HEK293 (cell line): ENCODE measurements around the gene MPZL3.

ENCODE experiments used
- CTCF ChIA-PET: fragments of 350-600 bp; formaldehyde crosslinking; extraction: SDS; loops from one replicate; lab custom pipeline; 2021; ENCODE audit warnings: antibody characterized with exemption; lab: Yijun Ruan, JAX
- POLR2A ChIA-PET: fragments of 300-600 bp; formaldehyde crosslinking; extraction: SDS; loops from one replicate; lab custom pipeline; 2020; ENCODE audit warnings: antibody characterized with exemption, inconsistent platforms; lab: Yijun Ruan, JAX
- H3K27ac ChIP-seq: fragments of 200-500 bp; sonication (Bioruptor generic); 2 replicates; pipeline ENCODE4 v1.5.1; 2014; ENCODE audit warnings: low read depth, low read length, control low read depth, inconsistent platforms; ENCODE audit errors: extremely low read depth
- H3K36me3 ChIP-seq, 2 experiments: fragments of 200-500 bp in 1 of 2; sonication (Bioruptor generic) in 1 of 2; 1 replicate in 1 of 2; 2 replicates in 1 of 2; pipeline ENCODE4 v1.5.1; 2014 to 2017; ENCODE audit warnings: inconsistent platforms in 2 of 2, low read length in 2 of 2; ENCODE audit not compliant: control insufficient read depth in 2 of 2, insufficient read depth in 1 of 2
- H3K4me1 ChIP-seq: fragments of 200-500 bp; sonication (Bioruptor generic); 2 replicates; pipeline ENCODE4 v1.5.1; 2014; ENCODE audit warnings: mild to moderate bottlenecking, low read length, inconsistent platforms; ENCODE audit not compliant: control insufficient read depth, insufficient read depth
- H3K4me3 ChIP-seq: 2 replicates; pipeline ENCODE4 v1.5.1; 2011; ENCODE audit warnings: low read depth, mild to moderate bottlenecking, control low read depth, low read length, moderate library complexity
- H3K9me3 ChIP-seq: fragments of 200-500 bp; sonication (Bioruptor generic); 2 replicates; pipeline ENCODE4 v1.5.1; 2014; ENCODE audit warnings: low read depth, low read length, inconsistent platforms; ENCODE audit not compliant: control insufficient read depth, insufficient read depth
- CTCF ChIP-seq: fragments of 450-650 bp; formaldehyde crosslinking; IDR thresholded peaks from 2 replicates; pipeline ENCODE4 v1.5.1; 2016; ENCODE audit warnings: missing biosample characterization, missing genetic modification characterization
- HOXD13 ChIP-seq: sonication (generic); formaldehyde crosslinking; IDR thresholded peaks from 2 replicates; pipeline ENCODE4 v1.8.0; 2022; ENCODE audit warnings: missing genetic modification reagents, borderline replicate concordance
- MYNN ChIP-seq: fragments of 450-650 bp; formaldehyde crosslinking; IDR thresholded peaks from 2 replicates; pipeline ENCODE4 v1.5.1; 2016; ENCODE audit warnings: missing biosample characterization, missing genetic modification characterization, borderline replicate concordance
- ZBTB7A ChIP-seq: fragments of 450-650 bp; formaldehyde crosslinking; IDR thresholded peaks from 2 replicates; pipeline ENCODE4 v1.5.1; 2016; ENCODE audit warnings: low read depth, missing biosample characterization, missing genetic modification characterization
- ZFP3 ChIP-seq: fragments of 450-650 bp; formaldehyde crosslinking; IDR thresholded peaks from 2 replicates; pipeline ENCODE4 v1.5.1; 2016; ENCODE audit warnings: low read depth, missing biosample characterization, missing genetic modification characterization
- ZIC2 ChIP-seq: fragments of 450-650 bp; formaldehyde crosslinking; IDR thresholded peaks from 2 replicates; pipeline ENCODE4 v1.5.1; 2016; ENCODE audit warnings: missing biosample characterization, missing genetic modification characterization
- ZNF138 ChIP-seq: fragments of 450-650 bp; formaldehyde crosslinking; IDR thresholded peaks from 2 replicates; pipeline ENCODE4 v1.5.1; 2016; ENCODE audit warnings: missing biosample characterization, missing genetic modification characterization, borderline replicate concordance
- ZNF18 ChIP-seq: fragments of 450-650 bp; formaldehyde crosslinking; IDR thresholded peaks from 2 replicates; pipeline ENCODE4 v1.5.1; 2016; ENCODE audit warnings: missing biosample characterization, missing genetic modification characterization
- ZNF398 ChIP-seq: fragments of 450-650 bp; formaldehyde crosslinking; IDR thresholded peaks from 2 replicates; pipeline ENCODE4 v1.5.1; 2017; ENCODE audit warnings: missing biosample characterization, missing genetic modification characterization
- ZNF513 ChIP-seq: fragments of 450-650 bp; IDR thresholded peaks from 2 replicates; pipeline ENCODE4 v1.5.1; 2018; ENCODE audit warnings: missing biosample characterization, missing genetic modification characterization
- ZNF623 ChIP-seq: fragments of 450-650 bp; formaldehyde crosslinking; IDR thresholded peaks from 2 replicates; pipeline ENCODE4 v1.5.1; 2016; ENCODE audit warnings: missing biosample characterization, missing genetic modification characterization
- ZNF843 ChIP-seq: fragments of 450-650 bp; formaldehyde crosslinking; IDR thresholded peaks from 2 replicates; pipeline ENCODE4 v1.5.1; 2016; ENCODE audit warnings: missing biosample characterization, missing genetic modification characterization
- TF ChIP-seq, protein P1 (sequence below): fragments of 450-650 bp; formaldehyde crosslinking; IDR thresholded peaks from 2 replicates; pipeline ENCODE4; 2016; ENCODE audit warnings: missing biosample characterization, missing genetic modification characterization

The MPZL3 gene

GRCh38 chr11:118232659-118233058, 19.5 kb downstream of the MPZL3 start:
- Histone ChIP-seq H3K4me1 (no peaks in the 10 kb centered on the region), H3K36me3 (no peaks in the 10 kb centered on the region), H3K27ac (no peak overlapping the region), H3K4me3 (no peak overlapping the region), H3K9me3 (no peaks in the 10 kb centered on the region)
- ChIA-PET POLR2A (no interaction called here), CTCF (interaction anchor here (1.0 kb wide), 1 partner anchor 18 kb away, joined by 3 read pairs; no protein-coding TSS in a partner anchor)
- TF ChIP-seq ZFP3: no peak
- TF ChIP-seq ZIC2 (tag by site-specific recombination): 0 out of 2 replicates have a peak, but pooled peaks have one; percentile 9
- TF ChIP-seq ZNF398 (tag by site-specific recombination): no peak

GRCh38 chr11:118231461-118231860, 20.7 kb downstream of the MPZL3 start:
- CTCF ChIA-PET: no interaction called here
- Histone ChIP-seq H3K4me1 (no peaks in the 10 kb centered on the region), H3K36me3 (no peaks in the 10 kb centered on the region), H3K9me3 (no peaks in the 10 kb centered on the region), H3K27ac (no peak overlapping the region), H3K4me3 (no peak overlapping the region)
- no peak for TF ChIP-seq ZNF398 (tag by site-specific recombination)
- TF ChIP-seq ZNF18 (tag by site-specific recombination): no peak
- TF ChIP-seq ZNF513 (tag by site-specific recombination): no peak
- TF ChIP-seq, protein P1, sequence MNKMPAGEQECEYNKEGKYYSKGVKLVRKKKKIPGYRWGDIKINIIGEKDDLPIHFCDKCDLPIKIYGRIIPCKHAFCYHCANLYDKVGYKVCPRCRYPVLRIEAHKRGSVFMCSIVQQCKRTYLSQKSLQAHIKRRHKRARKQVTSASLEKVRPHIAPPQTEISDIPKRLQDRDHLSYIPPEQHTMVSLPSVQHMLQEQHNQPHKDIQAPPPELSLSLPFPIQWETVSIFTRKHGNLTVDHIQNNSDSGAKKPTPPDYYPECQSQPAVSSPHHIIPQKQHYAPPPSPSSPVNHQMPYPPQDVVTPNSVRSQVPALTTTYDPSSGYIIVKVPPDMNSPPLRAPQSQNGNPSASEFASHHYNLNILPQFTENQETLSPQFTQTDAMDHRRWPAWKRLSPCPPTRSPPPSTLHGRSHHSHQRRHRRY: no peak
- no peak for TF ChIP-seq ZNF623 (tag by site-specific recombination)
- no peak for TF ChIP-seq ZNF138 (tag by site-specific recombination)
- no peak for TF ChIP-seq HOXD13 (CRISPR knock-in tag)
- no peak for TF ChIP-seq MYNN
- no peak for TF ChIP-seq ZNF843
- no peak for TF ChIP-seq ZBTB7A
- no peak for TF ChIP-seq CTCF (tag by site-specific recombination)
- POLR2A ChIA-PET: no interaction called here
